NB4 (cell line): ENCODE data around the gene PPFIA2.

ENCODE experiments used
- DNase-seq: peaks from one replicate; pipeline ENCODE4 v3.0.0; 2010; ENCODE audit warnings: low read depth
- H3K4me3 ChIP-seq: one replicate; pipeline ENCODE4 v1.5.1; 2011; ENCODE audit warnings: mild to moderate bottlenecking, low read depth, low read length, moderate library complexity
- CTCF ChIP-seq: IDR thresholded peaks from one replicate; pipeline ENCODE4 v1.5.1; 2012; ENCODE audit warnings: low read depth, low read length
- MAX ChIP-seq: IDR thresholded peaks from 2 replicates; pipeline ENCODE4 v1.6.1; 2011; ENCODE audit warnings: low read depth, low read length
- MYC ChIP-seq: IDR thresholded peaks from 2 replicates; pipeline ENCODE4 v1.6.1; 2011; ENCODE audit warnings: low read depth, low read length
- POLR2A ChIP-seq: IDR thresholded peaks from 2 replicates; pipeline ENCODE4 v1.6.1; 2011; ENCODE audit warnings: mild to moderate bottlenecking; ENCODE audit not compliant: insufficient read length; ENCODE audit errors: extremely low read depth

Gene PPFIA2

GRCh38 chr12:81416571-81416970 is 342.6 kb downstream of the PPFIA2 start:
- no peak overlapping the region for H3K4me3 ChIP-seq
- DNase-seq, result no peak
- TF ChIP-seq MYC (no peak), MAX (no peak), CTCF (no peak), POLR2A (no peak)

GRCh38 chr12:81414441-81414840 is 344.7 kb downstream of the PPFIA2 start:
- TF ChIP-seq POLR2A (no peak), CTCF (no peak), MYC (no peak), MAX (no peak)
- DNase-seq, result no peak
- H3K4me3 ChIP-seq, result no peak overlapping the region

- no peak for DNase-seq
- no peak overlapping the region for H3K4me3 ChIP-seq
- TF ChIP-seq MAX (no peak), POLR2A (no peak), CTCF (no peak), MYC (no peak)
These were observed 346.2 kb downstream of the PPFIA2 start for GRCh38 chr12:81412940-81413339.

GRCh38 chr12:81403348-81403747 is 355.8 kb downstream of the PPFIA2 start:
- no peak for DNase-seq
- TF ChIP-seq CTCF, result no peak
- no peak for TF ChIP-seq MAX
- TF ChIP-seq POLR2A, result no peak
- TF ChIP-seq MYC, result no peak
- H3K4me3 ChIP-seq, result no peak overlapping the region

- TF ChIP-seq MAX (no peak), POLR2A (no peak), CTCF (no peak), MYC (no peak)
- no peak overlapping the region for H3K4me3 ChIP-seq
- no peak for DNase-seq
These were observed 357.9 kb downstream of the PPFIA2 start for GRCh38 chr12:81401241-81401640.

- no peak for TF ChIP-seq CTCF
- no peak for TF ChIP-seq MYC
- TF ChIP-seq POLR2A, result no peak
- no peak for TF ChIP-seq MAX
- H3K4me3 ChIP-seq, result no peak overlapping the region
- no peak for DNase-seq
These were observed 359.1 kb downstream of the PPFIA2 start for GRCh38 chr12:81400024-81400423.
